ENCODE results near the gene SYNJ2. TPM values are rescaled to one million over a fixed set of nuclear protein-coding genes. Genes with fewer than 3 reads are reported as not detected.

Gene SYNJ2
- total RNA-seq, 1 experiment from 2014 or later: 24.5 TPM

- no peaks in the 10 kb centered on the region for H3K9me3 ChIP-seq (ENCODE audit: control insufficient read depth, low read depth, low read length)
- no peak overlapping the region for H3K9ac ChIP-seq (ENCODE audit: extremely low read depth, insufficient read length, low read length)
- no peaks in the 10 kb centered on the region for H3K79me1 ChIP-seq (ENCODE audit: insufficient read depth, low read depth, low read length, poor library complexity, severe bottlenecking)
- no peak for DNase-seq
- Mint-ChIP-seq H3K27me3 (ENCODE audit: low read depth) (no peaks in the 10 kb centered on the region), H3K4me3 (no peak overlapping the region), H3K36me3 (ENCODE audit: insufficient read depth in 1 of 3, low read depth in 3 of 3) (peaks cover 0 to 44% (median 7%) of the 10 kb centered on the region in 3 experiments; a peak in 5 of 7 replicates), H3K9me3 (no peaks in the 10 kb centered on the region; a peak in 1 of 5 replicates), H3K27ac (no peak overlapping the region; a peak in 1 of 7 replicates), H3K4me1 (no peaks in the 10 kb centered on the region)
- H3K27me3 ChIP-seq (ENCODE audit: insufficient read depth, low read length): no peaks in the 10 kb centered on the region
- no peak overlapping the region for H3K4ac ChIP-seq (ENCODE audit: low read depth, low read length)
- no peaks in the 10 kb centered on the region for H3K79me2 ChIP-seq (ENCODE audit: insufficient read depth, low read length)
- no peak overlapping the region for H3K56ac ChIP-seq (ENCODE audit: insufficient read length, low read depth, low read length)
- no peak overlapping the region for H3T11ph ChIP-seq (ENCODE audit: low read length)
- no peak overlapping the region for H4K8ac ChIP-seq (replicated peaks; ENCODE audit: insufficient read length, low read depth, low read length)
- H2AK5ac ChIP-seq (ENCODE audit: insufficient read length, low read length): no peak overlapping the region
- no peak overlapping the region for H3K23ac ChIP-seq (ENCODE audit: insufficient read length, low read depth, low read length)
- H4K20me1 ChIP-seq (ENCODE audit: control insufficient read depth, insufficient read depth, insufficient read length): no peaks in the 10 kb centered on the region
- H3K4me1 ChIP-seq (ENCODE audit: insufficient read depth, low read length): no peaks in the 10 kb centered on the region
- H4K91ac ChIP-seq (ENCODE audit: insufficient read length, low read depth, low read length): no peak overlapping the region
- no CpG with 5 or more reads among the region's 15 CpGs for WGBS (ENCODE audit: extremely low coverage, insufficient read length, low lambda C conversion rate)
- H3K18ac ChIP-seq (ENCODE audit: insufficient read length, low read depth, low read length): no peak overlapping the region
- H3K14ac ChIP-seq (ENCODE audit: insufficient read depth, low read length): no peak overlapping the region
- H2BK12ac ChIP-seq (ENCODE audit: insufficient read length, low read depth, low read length): no peak overlapping the region
- no peak overlapping the region for H2BK5ac ChIP-seq (ENCODE audit: insufficient read length, low read length)
- no peaks in the 10 kb centered on the region for H3K23me2 ChIP-seq (ENCODE audit: insufficient read length, low read depth, low read length, poor library complexity, severe bottlenecking)
- TF ChIP-seq CTCF (conservative IDR thresholded peaks at IDR 0.05): no peak
- no peak overlapping the region for H3K27ac ChIP-seq (ENCODE audit: insufficient read length, low read depth, low read length)
- H4K5ac ChIP-seq (ENCODE audit: insufficient read length, low read depth, low read length): no peak overlapping the region
- no peak overlapping the region for H2BK15ac ChIP-seq (ENCODE audit: low read depth, low read length)
- H2BK20ac ChIP-seq (ENCODE audit: low read depth, low read length, poor library complexity, severe bottlenecking): no peak overlapping the region
- no peak overlapping the region for H2AFZ ChIP-seq (ENCODE audit: low read length)
- no peak overlapping the region for H3K4me2 ChIP-seq (ENCODE audit: insufficient read depth, insufficient read length, low read length)
- H2BK120ac ChIP-seq (ENCODE audit: low read depth, low read length, poor library complexity, severe bottlenecking): no peak overlapping the region
Observed at GRCh38 chr6:158095671-158096070, 114.0 kb downstream of the SYNJ2 start.
